Cardiac muscle cell (in vitro differentiated cells and primary cell): ENCODE results near the gene TNRC6C. TPM values are rescaled to one million over a fixed set of nuclear protein-coding genes. Genes with fewer than 3 reads are reported as not detected.

Experiments used
- DNase-seq, 2 donors: peaks; one replicate each; pipeline versions ENCODE4 v3.0.0 to v3.0.0-alpha.2; 2010 to 2017; ENCODE audit warnings: low read depth in 1 of 2, low spot score in 1 of 2
- H3K27ac ChIP-seq: fragments of 200-600 bp; sonication (generic); 2 replicates; pipeline ENCODE4 v1.5.1; 2016
- H3K27me3 ChIP-seq: fragments of 200-600 bp; sonication (generic); 2 replicates; pipeline ENCODE4 v1.6.0; 2016; ENCODE audit warnings: control low read depth
- H3K36me3 ChIP-seq: fragments of 200-600 bp; sonication (generic); 2 replicates; pipeline ENCODE4 v1.5.1; 2016; ENCODE audit warnings: control low read depth
- H3K4me1 ChIP-seq: fragments of 200-600 bp; sonication (generic); 2 replicates; pipeline ENCODE4 v1.8.1; 2017; ENCODE audit warnings: low read depth, mild to moderate bottlenecking, mixed run types
- H3K4me3 ChIP-seq: fragments of 200-600 bp; sonication (generic); 2 replicates; pipeline ENCODE4 v1.5.1; 2016; ENCODE audit warnings: mild to moderate bottlenecking
- H3K9me3 ChIP-seq: fragments of 200-600 bp; sonication (generic); 2 replicates; pipeline ENCODE4 v1.5.1; 2017; ENCODE audit warnings: low read depth, mild to moderate bottlenecking, control low read depth
- CTCF ChIP-seq: IDR thresholded peaks from 2 replicates; pipeline ENCODE4 v1.5.1; 2012; ENCODE audit warnings: low read depth, mild to moderate bottlenecking, low read length
- polyA plus RNA-seq: library from polyadenylated mRNA; unstranded; fragments of >200 nt; fragmentation: Nextera tagmentation; extraction: Ambion mirVana; gene quantifications from 2 replicates; pipeline ENCODE4 v1.2.1, GENCODE V29; 2016
- total RNA-seq: library from RNA; depleted of rRNA; stranded (reverse); fragments of >200 nt; gene quantifications from 2 replicates; pipeline ENCODE4 v1.2.3, GENCODE V29; 2016

TNRC6C gene
- total and polyA plus RNA-seq, 2 experiments from 2014 or later = 6.5 to 13.3 TPM

GRCh38 chr17:78140169-78141051 lies 181.9 kb downstream of the TNRC6C start:
- no peaks in the 10 kb centered on the region for H3K9me3 ChIP-seq
- peak; percentile 77 to 90 for DNase-seq
- peaks cover 22% of the 10 kb centered on the region for H3K4me1 ChIP-seq
- TF ChIP-seq CTCF = no peak
- no peak overlapping the region for H3K4me3 ChIP-seq
- H3K36me3 ChIP-seq = no peaks in the 10 kb centered on the region
- H3K27me3 ChIP-seq = no peaks in the 10 kb centered on the region
- no peak overlapping the region for H3K27ac ChIP-seq

GRCh38 chr17:78141437-78142118 lies 183.1 kb downstream of the TNRC6C start:
- no peak overlapping the region for H3K27ac ChIP-seq
- H3K4me3 ChIP-seq = no peak overlapping the region
- no peak for TF ChIP-seq CTCF
- no peaks in the 10 kb centered on the region for H3K36me3 ChIP-seq
- H3K9me3 ChIP-seq = no peaks in the 10 kb centered on the region
- no peak for DNase-seq
- H3K27me3 ChIP-seq = no peaks in the 10 kb centered on the region
- peaks cover 22% of the 10 kb centered on the region for H3K4me1 ChIP-seq

GRCh38 chr17:78142119-78142861 lies 183.8 kb downstream of the TNRC6C start:
- no peaks in the 10 kb centered on the region for H3K27me3 ChIP-seq
- no peak overlapping the region for H3K4me3 ChIP-seq
- no peak for TF ChIP-seq CTCF
- no peaks in the 10 kb centered on the region for H3K9me3 ChIP-seq
- DNase-seq = no peak
- no peaks in the 10 kb centered on the region for H3K36me3 ChIP-seq
- no peak overlapping the region for H3K27ac ChIP-seq
- H3K4me1 ChIP-seq = peaks cover 22% of the 10 kb centered on the region

- Histone ChIP-seq H3K27me3 (no peaks in the 10 kb centered on the region), H3K36me3 (no peaks in the 10 kb centered on the region), H3K4me1 (peaks cover 22% of the 10 kb centered on the region), H3K9me3 (no peaks in the 10 kb centered on the region), H3K27ac (peak overlapping the region; percentile 28), H3K4me3 (no peak overlapping the region)
- TF ChIP-seq CTCF = no peak
- no peak for DNase-seq
Measured at GRCh38 chr17:78143214-78144146, 185.0 kb downstream of the TNRC6C start.
